ENCODE results near the gene COPE.

Gene COPE

DNA sequence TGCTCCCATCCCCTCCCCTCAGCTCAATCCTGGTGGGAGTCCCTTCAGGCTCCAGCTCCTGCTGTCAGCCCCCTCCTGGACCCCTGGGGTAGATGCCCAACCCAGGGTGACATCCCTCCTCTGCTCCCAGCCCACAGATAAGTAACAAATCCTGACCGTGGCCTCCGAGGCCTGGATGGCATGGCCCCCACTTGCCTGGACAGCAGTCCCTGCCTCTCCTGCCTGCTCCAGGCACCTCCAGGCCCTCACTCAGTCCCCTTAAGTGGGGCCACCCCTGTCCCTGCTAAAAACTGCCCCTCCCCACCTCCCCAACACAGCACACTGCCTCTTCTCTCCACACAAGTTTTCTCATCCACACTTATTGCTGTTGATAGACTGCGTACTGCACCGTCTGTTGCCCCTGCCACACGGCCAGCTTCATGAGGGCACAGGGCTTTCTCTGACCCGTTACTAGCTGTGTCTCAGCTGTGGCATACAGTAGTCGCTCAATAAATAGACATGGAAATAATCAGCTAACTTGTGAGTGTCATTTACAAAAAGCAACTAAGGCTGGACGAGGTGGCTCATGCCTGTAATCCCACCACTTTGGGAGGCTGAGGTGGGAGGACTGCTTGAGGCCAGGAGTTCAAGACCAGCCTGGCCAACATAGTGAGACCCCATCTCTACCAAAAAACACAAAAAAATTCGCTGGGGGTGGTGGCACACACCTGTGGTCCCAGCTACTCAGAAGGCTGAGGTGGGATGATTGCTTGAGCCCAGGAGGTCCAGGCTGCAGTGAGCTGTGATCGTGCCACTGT, 29.0 kb downstream of the COPE start:
- no peak for DNase-seq (ENCODE audit: low spot score)
- TF ChIP-seq, protein P1, sequence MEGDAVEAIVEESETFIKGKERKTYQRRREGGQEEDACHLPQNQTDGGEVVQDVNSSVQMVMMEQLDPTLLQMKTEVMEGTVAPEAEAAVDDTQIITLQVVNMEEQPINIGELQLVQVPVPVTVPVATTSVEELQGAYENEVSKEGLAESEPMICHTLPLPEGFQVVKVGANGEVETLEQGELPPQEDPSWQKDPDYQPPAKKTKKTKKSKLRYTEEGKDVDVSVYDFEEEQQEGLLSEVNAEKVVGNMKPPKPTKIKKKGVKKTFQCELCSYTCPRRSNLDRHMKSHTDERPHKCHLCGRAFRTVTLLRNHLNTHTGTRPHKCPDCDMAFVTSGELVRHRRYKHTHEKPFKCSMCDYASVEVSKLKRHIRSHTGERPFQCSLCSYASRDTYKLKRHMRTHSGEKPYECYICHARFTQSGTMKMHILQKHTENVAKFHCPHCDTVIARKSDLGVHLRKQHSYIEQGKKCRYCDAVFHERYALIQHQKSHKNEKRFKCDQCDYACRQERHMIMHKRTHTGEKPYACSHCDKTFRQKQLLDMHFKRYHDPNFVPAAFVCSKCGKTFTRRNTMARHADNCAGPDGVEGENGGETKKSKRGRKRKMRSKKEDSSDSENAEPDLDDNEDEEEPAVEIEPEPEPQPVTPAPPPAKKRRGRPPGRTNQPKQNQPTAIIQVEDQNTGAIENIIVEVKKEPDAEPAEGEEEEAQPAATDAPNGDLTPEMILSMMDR (IDR thresholded peaks at IDR 0.05): no peak
- no peak overlapping the region for H3K4me3 ChIP-seq
- H3K27ac ChIP-seq: no peak overlapping the region

DNA sequence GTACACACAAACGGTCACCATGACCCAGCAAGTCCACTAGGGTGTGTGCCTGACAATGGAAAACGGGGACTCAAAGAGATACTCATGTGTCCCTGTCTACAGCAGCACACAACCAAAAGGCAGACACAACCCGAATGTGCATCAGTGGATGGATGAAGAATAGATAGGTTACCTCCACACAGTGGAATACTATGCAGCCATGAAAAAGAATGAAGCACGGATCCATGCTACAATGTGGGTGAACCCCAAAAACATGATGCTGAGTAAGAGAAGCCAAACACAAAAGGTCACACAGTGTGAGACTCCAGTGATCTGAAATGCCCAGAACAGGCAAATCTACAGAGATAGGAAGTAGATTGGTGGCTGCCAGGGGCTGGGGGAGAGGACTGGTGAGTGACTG, 32.2 kb downstream of the COPE start:
- Histone ChIP-seq H3K4me3 (no peak overlapping the region), H3K27ac (no peak overlapping the region)
- TF ChIP-seq, protein P1 (IDR thresholded peaks at IDR 0.05): no peak
- no peak for DNase-seq (ENCODE audit: low spot score)

DNA sequence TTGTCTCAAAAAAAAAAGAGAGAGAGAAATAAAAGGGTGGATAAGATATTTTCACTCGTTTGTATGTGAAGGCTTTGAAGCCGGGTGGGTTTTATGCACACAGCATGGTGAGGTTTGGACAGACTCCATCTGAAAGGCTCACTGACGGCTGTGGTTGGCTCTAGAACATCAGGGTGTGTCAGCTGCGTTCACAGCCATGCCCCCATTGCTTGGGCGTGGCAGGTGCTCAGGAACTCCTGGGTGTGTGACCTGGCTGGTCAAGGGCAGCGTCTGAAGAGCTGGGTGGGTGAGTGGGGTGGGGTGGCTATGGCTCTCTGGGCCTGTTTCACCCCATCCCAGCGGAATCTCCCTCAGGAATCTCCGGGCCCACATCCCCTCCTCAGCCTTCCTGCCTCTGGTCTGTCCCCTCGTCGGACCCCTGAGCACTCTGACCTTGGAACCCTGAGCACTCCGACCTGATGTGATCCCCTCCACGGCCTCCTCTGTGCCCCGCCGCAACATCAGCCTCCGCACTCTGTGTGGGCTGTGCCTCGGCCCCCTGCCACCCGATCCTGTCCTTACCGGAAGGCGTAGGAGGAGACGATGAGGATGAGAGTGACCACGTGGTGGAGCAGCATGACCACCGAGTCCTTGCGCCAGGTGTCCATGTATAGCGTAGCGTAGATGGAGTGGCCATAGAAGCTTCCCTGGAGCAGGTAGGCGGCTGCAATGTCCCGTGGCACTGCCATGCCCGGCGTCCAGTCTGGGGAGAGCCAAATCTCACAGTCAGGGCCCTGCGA, 35.5 kb downstream of the COPE start:
- no peak overlapping the region for H3K27ac ChIP-seq
- DNase-seq (ENCODE audit: low spot score): no peak
- no peak overlapping the region for H3K4me3 ChIP-seq
- TF ChIP-seq, protein P1 (IDR thresholded peaks at IDR 0.05): no peak

DNA sequence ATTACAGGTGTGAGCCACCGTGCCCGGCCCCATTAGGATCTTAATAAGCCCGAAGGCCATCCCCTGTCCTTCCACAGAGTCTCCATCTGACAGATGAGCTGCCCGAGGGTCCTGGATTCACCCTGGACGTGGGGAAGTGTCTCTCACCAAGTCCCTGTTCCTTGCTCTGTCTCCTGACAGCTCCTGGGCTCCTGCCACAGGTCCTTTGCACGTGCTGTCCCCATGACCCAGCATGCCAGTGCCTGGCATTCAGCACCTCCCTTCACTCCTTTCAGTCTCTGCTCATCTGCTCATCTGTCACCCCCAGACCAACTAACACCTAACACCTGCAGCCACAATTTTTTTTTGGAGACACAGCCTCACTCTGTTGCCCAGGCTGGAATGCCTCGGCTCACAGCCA, 37.7 kb downstream of the COPE start:
- Histone ChIP-seq H3K27ac (no peak overlapping the region), H3K4me3 (no peak overlapping the region)
- DNase-seq (ENCODE audit: low spot score): no peak
- TF ChIP-seq, protein P1 (IDR thresholded peaks at IDR 0.05): no peak

DNA sequence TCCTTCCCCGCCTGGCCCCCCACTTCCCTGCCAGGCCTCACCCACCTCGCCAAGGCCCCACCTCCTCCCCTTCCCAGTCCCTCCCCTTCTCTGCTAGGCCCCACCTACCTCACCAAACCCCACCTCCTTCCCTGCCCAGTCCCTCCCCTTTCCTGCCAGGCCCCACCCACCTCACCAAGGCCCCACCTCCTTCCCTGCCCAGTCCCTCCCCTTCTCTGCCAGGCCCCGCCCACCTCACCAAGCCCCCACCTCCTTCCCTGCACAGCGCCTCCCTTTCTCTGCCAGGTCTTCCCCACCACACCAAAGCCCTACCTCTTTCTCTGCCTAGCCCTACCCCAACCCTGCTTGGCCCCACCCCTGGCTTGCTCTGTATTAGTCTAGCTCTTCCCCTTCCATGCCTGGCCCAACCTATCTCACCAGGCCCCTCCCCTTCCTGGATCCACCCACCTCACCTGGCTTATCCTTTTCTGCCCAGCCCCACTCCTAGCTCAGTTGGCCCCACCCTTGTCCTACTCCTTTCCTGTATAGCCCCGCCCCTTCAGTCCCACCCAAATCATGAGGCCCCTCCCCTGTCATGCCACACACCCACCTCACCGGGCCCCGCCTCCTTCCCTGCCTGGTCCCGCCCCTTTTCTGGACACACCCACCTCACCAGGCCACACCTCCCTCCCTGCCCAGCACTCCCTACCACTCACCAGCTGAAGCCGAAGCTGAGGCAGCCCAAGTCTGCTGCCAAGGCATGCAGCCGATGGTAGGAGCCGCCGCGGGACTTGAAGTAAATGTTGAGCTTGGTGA, 39.4 kb downstream of the COPE start:
- no peak overlapping the region for H3K27ac ChIP-seq

DNA sequence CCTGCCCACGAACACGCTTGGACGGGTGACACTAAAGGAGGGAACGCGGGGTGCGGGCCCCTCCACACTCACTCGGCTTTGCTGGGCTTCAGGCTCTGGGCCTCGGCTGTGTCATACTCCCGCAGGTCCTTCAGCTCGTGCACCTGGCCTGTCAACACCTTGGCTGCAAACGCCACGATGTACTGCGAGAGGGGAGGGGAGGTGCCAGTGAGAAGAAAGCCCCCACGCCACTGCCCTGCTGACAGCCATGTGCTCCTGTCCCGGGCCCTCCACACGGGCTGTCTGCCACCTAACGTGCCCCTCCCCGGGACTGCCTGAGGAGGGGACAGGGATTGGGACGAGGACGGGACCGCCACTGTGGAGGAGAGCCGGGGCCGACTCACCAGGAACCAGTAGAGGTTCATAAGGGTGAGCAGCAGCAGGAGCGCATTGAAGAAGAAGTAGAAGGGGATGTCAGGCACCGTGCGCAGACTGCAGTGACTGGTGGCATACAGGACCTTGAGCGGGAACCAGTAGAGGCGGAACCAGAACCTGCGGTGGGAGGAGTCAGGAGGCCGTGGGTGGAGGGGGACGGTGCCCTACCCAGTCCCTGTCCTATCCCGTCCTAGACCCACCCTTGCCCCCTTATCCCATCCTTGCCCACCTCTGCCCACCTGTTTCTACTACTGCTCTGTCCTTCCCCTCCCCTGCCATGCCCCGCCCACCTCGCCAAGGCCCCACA, 40.2 kb downstream of the COPE start:
- Histone ChIP-seq H3K27ac (no peak overlapping the region), H3K4me3 (no peak overlapping the region)
- no peak for DNase-seq (ENCODE audit: low spot score)
- TF ChIP-seq, protein P1 (IDR thresholded peaks at IDR 0.05): no peak

More for the DNA sequence above, 39.4 kb downstream of the COPE start:
- TF ChIP-seq, protein P1 (IDR thresholded peaks at IDR 0.05): no peak
- DNase-seq (ENCODE audit: low spot score): no peak
- no peak overlapping the region for H3K4me3 ChIP-seq

Measured in coronary artery (tissue), 2 donors.